ENCODE measurements around the gene STX8.

- no peak for TF ChIP-seq GATA3 (IDR thresholded peaks at IDR 0.05; ENCODE audit: low read depth, low read length)
- no peak for TF ChIP-seq GATA2 (IDR thresholded peaks at IDR 0.05; ENCODE audit: low read depth, low read length)
Observed at GRCh38 chr17:9468532-9468931, 107.1 kb downstream of the STX8 start.

Measured in SH-SY5Y (cell line).